ENCODE measurements around the gene TJP1.
"Not testable (repeated sequence)": the region's sequence is repeated elsewhere in the genome, so short reads cannot be mapped to it uniquely, and the experiment has no call there.

Gene TJP1

GRCh38 chr15:29696950-29697738 lies 125.1 kb downstream of the TJP1 start:
- DNase-seq, result no peak

- DNase-seq, result not testable (repeated sequence)
Observed at GRCh38 chr15:29696506-29696905, 125.8 kb downstream of the TJP1 start.

- DNase-seq, result no peak
Observed at GRCh38 chr15:29695489-29696167, 126.6 kb downstream of the TJP1 start.

- DNase-seq, result no peak
Observed at GRCh38 chr15:29693225-29693624, 129.0 kb downstream of the TJP1 start.

GRCh38 chr15:29692527-29692926 lies 129.7 kb downstream of the TJP1 start:
- no peak for DNase-seq

- DNase-seq, result no peak
Observed at GRCh38 chr15:29690765-29691475, 131.3 kb downstream of the TJP1 start.

- DNase-seq, result no peak
Observed at GRCh38 chr15:29689287-29689986, 132.8 kb downstream of the TJP1 start.

- no peak for DNase-seq
Observed at GRCh38 chr15:29688506-29689286, 133.6 kb downstream of the TJP1 start.

GRCh38 chr15:29687939-29688505 lies 134.2 kb downstream of the TJP1 start:
- no peak for DNase-seq

GRCh38 chr15:29687204-29687815 lies 135.0 kb downstream of the TJP1 start:
- DNase-seq, result no peak

- peak; percentile 28 for DNase-seq
Observed at GRCh38 chr15:29686445-29687203, 135.6 kb downstream of the TJP1 start.

GRCh38 chr15:29686079-29686425 lies 136.2 kb downstream of the TJP1 start:
- DNase-seq, result peak; percentile 5

GRCh38 chr15:29685156-29686078 lies 136.9 kb downstream of the TJP1 start:
- peak; percentile 41 for DNase-seq

- DNase-seq, result peak; percentile 4
Observed at GRCh38 chr15:29682781-29683180, 139.5 kb downstream of the TJP1 start.

GRCh38 chr15:29682361-29682760 lies 139.9 kb downstream of the TJP1 start:
- DNase-seq, result peak; percentile 28

- DNase-seq, result peak; percentile 4
Observed at GRCh38 chr15:29681946-29682345, 140.3 kb downstream of the TJP1 start.

GRCh38 chr15:29681166-29681845 lies 141.0 kb downstream of the TJP1 start:
- peak; percentile 24 for DNase-seq

- DNase-seq, result peak; percentile 5
Observed at GRCh38 chr15:29680465-29681165, 141.7 kb downstream of the TJP1 start.
